ENCODE data around the gene SMIM38.

SMIM38 gene

DNA sequence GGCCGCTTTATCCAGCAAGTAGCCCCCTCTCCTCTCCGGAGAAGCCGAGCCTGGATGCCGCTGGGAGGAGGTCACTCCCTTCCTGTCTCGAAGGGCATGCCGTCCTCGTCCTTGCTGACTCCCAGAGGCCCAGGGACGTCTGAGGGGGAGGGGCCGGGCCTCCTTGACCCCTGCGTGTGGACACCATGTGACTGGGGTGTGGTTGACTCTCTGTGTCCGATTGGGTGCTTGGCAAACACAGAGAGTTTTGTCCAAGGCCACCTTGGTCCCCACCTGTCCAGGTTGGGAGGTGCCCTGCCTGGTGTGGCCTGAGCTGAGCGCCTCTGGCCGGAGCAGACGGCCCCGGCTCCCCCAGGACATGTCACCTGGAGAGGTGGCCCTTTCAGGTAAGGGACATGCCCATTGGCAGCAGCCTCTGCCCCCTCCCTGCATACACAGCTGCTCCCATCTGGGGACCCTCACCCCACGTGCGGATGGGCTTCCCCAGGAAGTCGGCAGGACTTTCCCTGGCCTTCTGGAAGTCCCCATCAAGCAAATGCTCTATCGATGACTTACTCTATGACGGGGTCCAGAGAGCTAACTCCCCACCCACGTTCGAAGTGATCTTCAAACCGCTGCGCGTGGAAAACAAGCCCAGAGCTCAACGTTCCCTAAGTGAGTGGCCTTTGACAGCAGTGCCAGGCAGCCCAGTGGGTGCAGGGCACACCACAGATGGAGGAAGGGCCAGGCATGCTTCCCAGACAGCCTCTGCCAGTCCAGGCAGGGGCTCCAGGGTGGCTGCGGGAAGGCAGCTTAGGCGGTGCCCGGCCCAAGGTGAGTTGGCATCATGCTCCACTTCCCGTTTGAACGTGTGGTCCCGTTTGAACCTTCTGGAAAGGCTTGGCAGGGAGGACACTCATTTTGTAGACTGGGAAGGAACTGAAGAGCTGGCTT lies at the start of gene SMIM38:
Gene SMIM38 (plus strand): TSS at position 634 of the 933 bp plus-strand sequence. CDS start 1,912 bp downstream, outside the sequence.
- DNase-seq: no peak

DNA sequence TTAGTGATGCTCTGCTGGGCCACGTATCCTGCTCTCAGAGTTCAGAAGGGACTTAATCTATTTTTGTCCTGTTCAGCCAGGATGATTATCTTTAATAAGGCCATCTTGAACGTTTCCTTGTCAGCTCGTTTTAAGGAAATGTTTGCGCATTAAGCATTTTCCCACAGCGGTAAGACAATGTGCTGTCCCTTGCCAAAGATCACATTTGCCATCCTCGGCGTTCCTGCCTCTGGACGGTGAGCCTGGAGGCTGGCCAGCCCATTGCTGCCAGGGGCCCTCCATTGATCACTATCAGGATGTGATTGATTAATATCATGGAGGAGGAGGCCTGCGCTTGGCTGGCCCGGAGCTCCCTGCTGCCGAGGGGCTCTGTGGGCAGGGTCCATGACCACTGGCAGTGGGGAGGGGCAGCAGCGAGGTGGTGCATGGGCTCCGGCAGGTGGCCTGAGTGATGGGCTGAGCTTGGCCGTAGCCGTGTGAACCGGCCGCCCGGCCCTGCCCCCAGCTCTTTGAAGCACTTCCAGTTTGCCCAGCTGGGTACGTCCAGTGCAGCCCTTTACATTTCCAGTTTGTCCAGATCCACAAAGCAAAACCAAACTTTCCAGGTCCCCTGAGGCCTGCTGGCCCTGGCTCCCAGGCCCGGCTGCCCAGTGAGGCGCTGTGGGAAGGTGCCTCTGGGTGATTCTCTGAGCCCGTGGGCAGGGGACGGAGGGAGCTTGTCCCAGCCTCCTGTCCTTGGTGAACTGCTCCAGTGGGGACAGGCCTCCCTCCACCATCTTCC lies 49.5 kb upstream of the SMIM38 start:
- DNase-seq: no peak

DNA sequence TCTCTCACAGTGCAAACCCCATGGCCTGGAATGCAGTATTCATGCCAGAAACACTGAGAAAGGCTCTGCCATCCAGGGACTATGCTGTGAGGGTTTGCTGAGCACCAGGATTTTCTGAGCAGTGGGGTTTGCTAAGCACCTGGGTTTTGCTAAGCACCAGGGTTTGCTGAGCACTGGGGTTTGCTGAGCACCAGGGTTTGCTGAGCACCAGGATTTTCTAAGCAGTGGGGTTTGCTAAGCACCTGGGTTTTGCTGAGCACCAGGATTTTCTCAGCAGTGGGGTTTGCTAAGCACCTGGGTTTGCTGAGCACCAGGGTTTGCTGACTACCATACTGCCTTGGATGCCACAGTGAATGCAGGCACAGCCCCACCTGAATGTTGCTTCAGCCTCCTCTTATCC lies 48.3 kb upstream of the SMIM38 start:
- no peak for DNase-seq

DNA sequence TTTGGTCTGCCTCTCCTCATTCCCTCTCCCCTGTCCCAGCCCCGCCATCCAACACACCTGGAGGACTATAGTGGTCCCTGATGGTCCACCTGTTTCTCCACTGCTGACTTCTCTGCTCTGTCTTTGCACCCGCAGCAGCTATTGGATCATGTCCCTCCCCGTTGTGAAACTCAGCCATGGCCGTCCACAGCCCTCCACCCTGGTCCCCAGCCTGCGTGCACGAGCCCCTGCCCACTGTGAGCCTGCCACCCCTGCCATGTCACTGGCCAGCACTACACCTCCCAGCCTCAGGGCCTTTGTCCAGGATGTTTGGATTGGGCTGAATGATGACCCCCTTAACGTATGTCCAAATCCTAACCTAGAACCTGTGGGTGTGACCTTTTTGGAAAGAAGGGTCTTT lies 47.7 kb upstream of the SMIM38 start:
- DNase-seq: no peak

GRCh38 chr11:69108559-69108958 lies 47.2 kb upstream of the SMIM38 start:
- DNase-seq: no peak

DNA sequence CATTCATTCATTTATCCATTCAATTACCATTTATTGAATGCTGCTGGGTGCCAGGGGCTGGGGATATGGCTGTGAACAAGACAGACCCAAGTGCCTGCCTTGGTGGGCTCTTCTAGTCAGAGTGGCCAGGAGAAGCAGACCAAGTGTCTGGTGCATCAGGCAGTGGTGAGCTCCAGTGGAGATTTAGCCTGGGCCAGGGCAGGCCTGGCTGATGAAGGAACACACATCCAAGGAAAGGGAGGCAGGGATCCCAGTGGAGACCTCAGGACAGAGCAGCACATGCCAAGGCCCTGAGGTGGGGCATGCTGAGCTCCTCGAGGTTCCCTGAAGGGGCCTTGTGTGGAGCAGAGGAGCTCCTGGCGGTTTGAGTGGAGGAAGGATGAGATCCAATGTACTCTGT lies 46.6 kb upstream of the SMIM38 start:
- no peak for DNase-seq

- DNase-seq: no peak
These were observed 45.3 kb upstream of the SMIM38 start for GRCh38 chr11:69110451-69110850.

DNA sequence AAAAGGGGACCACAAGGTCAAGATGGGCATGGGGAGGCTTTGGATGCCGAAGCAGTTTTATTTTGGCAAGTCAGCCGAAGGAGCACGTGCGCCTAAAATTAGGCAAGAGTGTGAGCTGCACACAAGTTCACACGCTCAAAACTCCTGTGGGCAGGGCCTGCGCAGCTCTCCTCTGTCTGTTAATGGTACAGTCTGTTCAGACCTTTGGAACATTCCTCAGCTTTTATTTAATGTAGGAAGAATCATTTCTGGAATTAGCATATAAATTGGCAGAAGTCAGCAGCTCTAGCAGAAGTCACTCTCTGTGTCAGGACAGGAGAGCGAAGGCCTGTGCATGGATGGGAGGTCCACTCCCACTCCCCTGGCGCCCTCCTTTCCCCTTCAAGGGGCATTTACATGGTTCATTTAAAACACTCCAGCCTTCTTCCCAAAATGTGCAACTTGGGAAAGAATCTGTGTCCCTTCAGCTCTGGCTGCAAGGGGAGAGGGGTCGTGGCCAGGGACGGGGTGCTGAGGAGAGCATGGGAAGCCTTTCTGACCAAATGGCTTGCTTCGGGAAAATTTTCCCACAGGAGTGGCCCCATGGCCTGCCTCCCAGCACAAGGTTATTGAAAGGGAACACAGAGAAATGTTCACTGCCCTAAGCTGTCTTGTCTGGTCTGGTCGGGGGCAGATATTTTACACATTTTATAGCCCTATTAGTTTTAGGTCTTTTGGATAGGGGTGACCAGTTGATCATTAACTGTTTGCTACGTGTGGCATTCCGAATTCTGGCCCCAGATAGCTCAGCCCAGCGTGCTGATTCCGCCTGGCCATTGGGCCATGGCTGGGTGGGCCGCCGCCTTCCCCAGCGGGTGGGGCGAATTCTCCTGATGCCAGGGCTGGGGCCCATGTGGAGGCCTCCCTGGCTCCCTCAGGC lies 43.9 kb upstream of the SMIM38 start:
- no peak for DNase-seq

DNA sequence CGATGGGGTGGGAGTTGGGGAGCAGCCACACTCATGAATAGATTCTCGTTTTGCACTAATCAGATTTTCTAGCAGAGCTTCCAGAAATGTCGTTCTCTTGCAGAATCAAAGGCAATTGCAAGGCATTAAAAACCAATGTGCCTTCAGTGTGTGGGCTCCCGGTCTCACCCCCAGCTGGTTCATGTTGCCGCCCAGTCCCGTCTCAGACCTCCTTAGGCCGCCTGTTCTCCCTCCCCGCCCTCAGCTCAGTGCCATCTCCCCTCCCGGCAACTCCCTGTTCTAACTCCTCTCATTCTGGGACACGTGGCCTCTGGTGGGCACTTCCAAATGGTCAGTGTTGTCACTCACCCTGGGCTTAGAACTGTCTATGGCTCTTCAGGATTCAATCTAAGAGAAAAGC lies 42.5 kb upstream of the SMIM38 start:
- no peak for DNase-seq

GRCh38 chr11:69113646-69114340 lies 41.9 kb upstream of the SMIM38 start:
- DNase-seq: no peak

DNA sequence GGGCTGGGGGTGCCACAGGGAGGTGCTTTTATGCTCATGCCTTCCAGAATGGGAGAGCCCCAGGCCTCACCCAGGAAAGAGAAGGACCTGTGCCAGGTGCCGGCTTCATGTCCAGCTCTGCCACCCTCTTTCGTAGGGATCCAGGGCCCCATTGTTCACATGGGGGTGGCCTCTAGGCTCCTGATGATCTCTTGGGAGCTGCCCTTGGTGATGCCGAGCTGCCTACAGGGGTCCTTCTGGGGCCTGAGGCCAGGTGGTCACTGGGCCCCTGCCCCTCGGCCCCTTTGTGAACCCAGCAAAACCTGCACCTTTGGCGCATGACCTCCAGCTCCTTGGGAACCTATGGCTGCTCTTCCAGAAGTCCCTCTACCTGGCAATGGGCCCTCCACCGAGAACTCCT lies 41.4 kb upstream of the SMIM38 start:
- DNase-seq: no peak

GRCh38 chr11:69114811-69115523 lies 40.8 kb upstream of the SMIM38 start:
- DNase-seq: no peak

GRCh38 chr11:69115586-69116560 lies 39.9 kb upstream of the SMIM38 start:
- DNase-seq: no peak

DNA sequence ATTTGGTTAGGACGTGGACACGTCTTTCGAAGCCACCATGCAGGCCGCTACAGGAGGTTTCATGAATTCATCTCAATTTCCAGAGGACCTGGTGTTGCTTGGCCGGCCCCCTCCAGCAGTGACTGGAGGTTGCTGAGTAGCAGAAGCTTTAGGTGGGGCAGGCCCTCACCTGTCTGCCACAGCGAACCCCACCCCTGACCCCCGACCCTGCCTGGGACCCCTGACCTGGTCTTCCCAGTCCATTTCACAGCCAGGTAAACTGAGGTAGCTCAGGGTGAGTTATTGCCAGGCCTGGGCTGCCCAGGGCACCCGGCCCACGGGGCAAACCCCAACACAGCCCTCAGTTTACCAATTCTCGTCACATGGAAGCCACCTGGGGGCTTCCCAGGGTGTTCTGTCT lies 39.1 kb upstream of the SMIM38 start:
- no peak for DNase-seq

DNA sequence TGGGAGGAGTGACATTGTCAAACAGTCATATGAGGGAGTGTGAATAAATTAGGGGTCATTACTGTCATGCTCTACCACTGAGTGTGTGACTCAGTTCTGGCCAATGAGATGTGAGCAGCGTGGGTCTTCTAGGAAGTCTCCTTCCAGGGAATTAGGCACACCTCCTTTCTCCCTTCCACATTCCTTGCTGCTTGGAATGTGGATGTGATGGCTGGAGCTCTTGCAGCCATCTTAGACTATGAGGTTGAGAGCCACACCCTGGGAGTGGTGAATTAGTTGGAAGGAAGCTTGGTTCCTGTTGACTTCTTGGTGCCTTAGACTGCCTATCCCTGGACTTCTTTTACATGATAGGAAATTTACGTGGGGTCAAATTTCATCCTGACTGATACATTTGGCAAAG lies 36.5 kb upstream of the SMIM38 start:
- DNase-seq: no peak

DNA sequence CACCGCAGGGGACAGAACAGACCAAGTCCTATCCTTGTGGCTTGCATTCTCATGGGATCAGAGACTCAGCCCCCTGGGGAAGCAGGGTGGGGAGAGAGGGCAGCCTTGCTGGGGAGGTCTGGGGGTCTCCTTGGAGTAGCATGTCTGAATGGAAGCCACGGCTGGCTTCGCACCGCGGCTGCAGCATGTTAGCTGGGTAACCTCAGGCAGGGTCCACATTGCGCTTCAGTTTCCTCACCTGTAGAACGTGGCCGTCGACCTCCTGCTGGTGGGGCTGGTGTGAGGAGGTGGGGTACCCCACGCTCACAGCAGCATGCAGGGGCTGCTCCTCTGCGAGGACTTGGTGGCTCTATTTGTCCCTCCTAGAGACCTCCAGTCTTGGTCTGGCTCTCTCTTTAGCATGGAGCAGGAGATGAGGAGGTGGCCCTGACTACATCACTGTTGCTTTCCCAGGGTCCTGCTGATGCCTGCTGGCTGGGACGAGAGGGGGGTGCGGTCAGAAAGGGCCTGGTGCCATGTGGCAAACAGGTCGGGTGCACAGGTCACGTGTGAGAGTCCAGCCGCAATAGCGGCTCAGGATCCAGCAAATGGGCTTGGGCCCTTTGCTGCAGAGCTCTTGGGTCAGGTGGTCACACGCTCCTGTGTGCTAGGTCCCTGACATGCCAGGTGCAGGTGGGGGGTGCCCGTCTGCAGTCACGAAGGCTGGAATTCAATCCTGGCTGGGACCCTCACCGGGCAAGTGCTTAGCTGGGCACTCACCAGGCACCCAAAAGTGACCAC lies 35.4 kb upstream of the SMIM38 start:
- no peak for DNase-seq

DNA sequence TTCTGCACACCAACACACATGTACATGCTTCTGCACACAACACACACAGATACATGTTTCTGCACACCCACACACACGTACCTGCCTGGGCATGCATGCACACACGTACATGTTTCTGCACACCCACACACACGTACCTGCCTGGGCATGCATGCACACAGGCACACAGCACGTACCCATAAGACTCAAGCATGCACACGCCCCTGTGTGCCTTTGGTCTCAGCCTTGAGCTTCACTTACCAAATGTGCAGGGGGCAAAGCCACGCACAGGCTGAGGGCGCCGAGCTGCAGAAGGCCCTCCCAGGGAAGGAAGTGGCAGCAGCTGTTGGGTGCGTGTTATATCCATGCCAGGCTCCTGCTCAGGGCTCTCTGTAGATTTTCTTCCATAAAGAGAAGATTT lies 34.7 kb upstream of the SMIM38 start:
- DNase-seq: no peak

DNA sequence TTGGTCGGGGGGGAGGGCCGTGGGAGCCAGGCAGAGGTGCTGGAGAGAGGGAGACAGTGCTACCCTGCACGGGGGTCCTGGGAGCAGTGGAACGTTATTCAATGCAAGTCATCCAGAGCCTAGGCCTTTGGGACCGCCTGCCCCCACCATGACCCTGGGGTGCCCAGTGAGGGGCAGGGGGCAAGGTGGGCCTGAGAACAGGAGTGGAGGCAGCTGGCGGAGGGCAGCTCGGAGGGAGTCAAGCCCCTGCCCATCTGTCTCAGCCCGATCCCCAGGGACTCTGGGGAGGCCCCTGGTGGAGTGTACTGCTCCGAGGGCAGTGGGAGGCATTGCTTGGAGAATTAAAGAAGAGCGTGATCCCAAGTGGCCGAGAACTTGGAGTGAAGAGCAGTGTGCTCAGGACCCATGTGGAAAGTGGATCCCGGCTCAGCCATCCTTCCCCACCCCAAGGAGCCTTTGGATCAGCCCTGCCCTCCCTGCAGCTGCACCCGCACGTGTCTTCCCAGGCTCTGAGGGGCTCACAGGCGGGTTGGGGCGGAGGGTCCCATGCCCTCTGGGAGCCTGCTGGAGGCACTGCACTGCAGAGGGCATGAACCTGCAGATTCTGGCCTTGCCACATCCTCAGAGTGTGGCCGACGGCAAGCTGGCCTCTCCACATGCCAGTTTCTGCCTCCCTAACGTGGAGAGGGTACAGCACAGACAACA lies 34.0 kb upstream of the SMIM38 start:
- no peak for DNase-seq

- DNase-seq: no peak
These were observed 33.5 kb upstream of the SMIM38 start for GRCh38 chr11:69122326-69122629.
